Spinal cord (tissue), 10 donors: ENCODE data around the gene CYYR1. TPM values are rescaled to one million over a fixed set of nuclear protein-coding genes. Genes with fewer than 3 reads are reported as not detected.

Experiments
- DNase-seq, 6 donors: peaks; one replicate each; pipeline versions ENCODE4 v3.0.0 to v3.0.0-alpha.2; 2013 to 2015; ENCODE audit warnings: low spot score in 6 of 6, low read depth in 4 of 6
- H3K27ac ChIP-seq: one replicate; pipeline ENCODE4 v1.5.1; 2013; ENCODE audit warnings: low read depth, low read length, control low read depth
- H3K27me3 ChIP-seq: one replicate; pipeline ENCODE4 v1.6.1; 2013; ENCODE audit warnings: low read length; ENCODE audit not compliant: control insufficient read depth, insufficient read depth
- H3K36me3 ChIP-seq: one replicate; pipeline ENCODE4 v1.6.1; 2013; ENCODE audit warnings: low read length; ENCODE audit not compliant: control insufficient read depth, insufficient read depth
- H3K4me1 ChIP-seq: one replicate; pipeline ENCODE4 v1.6.1; 2013; ENCODE audit warnings: low read length; ENCODE audit not compliant: control insufficient read depth, insufficient read depth
- H3K4me3 ChIP-seq: one replicate; pipeline ENCODE4 v1.5.1; 2013; ENCODE audit warnings: low read depth, low read length, control low read depth
- H3K9me3 ChIP-seq: one replicate; pipeline ENCODE4 v1.6.1; 2013; ENCODE audit warnings: low read length; ENCODE audit not compliant: control insufficient read depth, insufficient read depth
- WGBS: methylation state at CpG from one replicate; pipeline ENCODE4 v1.1.5; 2013; ENCODE audit warnings: missing lambda C conversion rate; ENCODE audit not compliant: insufficient coverage; 5-methylcytosine and 5-hydroxymethylcytosine counted together
- polyA plus RNA-seq, 2 donors: library from polyadenylated mRNA; unstranded; fragments of 120-200 nt; gene quantifications; one replicate each; pipeline ENCODE4 v1.2.1, GENCODE V29; 2013; ENCODE audit not compliant: insufficient read length in 2 of 2
- total RNA-seq, 2 donors: library from RNA; depleted of rRNA in 1 of 2; stranded (reverse); fragments of 120-200 nt in 1 of 2; fragments of >200 nt in 1 of 2; gene quantifications; one replicate each; pipeline versions ENCODE4 v1.2.3 to v1.2.4, GENCODE V29; 2013 to 2014
- donor health status: healthy.

Gene CYYR1
- total and polyA plus RNA-seq, 4 donors = 5.4 to 15.5 (median 11.3) TPM

- Histone ChIP-seq H3K27me3 (no peaks in the 10 kb centered on the region), H3K4me1 (no peaks in the 10 kb centered on the region), H3K36me3 (no peaks in the 10 kb centered on the region), H3K27ac (no peak overlapping the region), H3K9me3 (no peaks in the 10 kb centered on the region), H3K4me3 (no peak overlapping the region)
- no CpG with 5 or more reads among the region's 4 CpGs for WGBS
- DNase-seq = no peak
Measured at GRCh38 chr21:26557106-26557505, 16.0 kb downstream of the CYYR1 start.

DNA sequence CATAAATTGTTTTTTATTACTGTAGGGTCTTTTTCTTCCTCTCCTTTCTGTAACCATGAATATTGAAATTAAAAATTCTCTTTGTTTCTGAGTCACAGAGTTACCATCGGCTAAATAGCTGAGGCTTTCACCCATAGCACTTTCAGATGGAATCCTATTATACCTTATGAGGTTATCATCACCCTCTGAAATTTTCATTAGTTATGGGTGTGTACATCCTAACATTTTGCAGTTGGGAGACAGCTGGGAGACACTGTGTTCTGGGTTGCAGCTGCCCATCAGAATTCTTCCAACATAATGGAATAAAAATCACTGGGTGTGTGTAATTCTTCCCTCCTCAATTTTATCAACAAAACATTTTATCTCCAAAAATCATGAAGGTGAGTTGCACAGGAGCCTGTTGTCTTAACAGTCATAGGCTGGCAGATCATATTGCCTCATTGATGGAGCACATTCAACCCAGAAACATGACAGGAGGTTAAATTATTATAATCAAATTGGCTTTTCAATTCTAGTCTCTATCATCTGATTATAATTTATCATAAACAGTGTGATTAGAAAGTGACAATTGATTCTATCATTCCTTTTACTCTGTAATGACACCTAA, 17.4 kb downstream of the CYYR1 start:
- H3K4me1 ChIP-seq = no peaks in the 10 kb centered on the region
- no peaks in the 10 kb centered on the region for H3K27me3 ChIP-seq
- H3K4me3 ChIP-seq = no peak overlapping the region
- H3K36me3 ChIP-seq = no peaks in the 10 kb centered on the region
- DNase-seq = no peak
- WGBS = no CpG with 5 or more reads among the region's 1 CpG
- no peaks in the 10 kb centered on the region for H3K9me3 ChIP-seq
- H3K27ac ChIP-seq = no peak overlapping the region

DNA sequence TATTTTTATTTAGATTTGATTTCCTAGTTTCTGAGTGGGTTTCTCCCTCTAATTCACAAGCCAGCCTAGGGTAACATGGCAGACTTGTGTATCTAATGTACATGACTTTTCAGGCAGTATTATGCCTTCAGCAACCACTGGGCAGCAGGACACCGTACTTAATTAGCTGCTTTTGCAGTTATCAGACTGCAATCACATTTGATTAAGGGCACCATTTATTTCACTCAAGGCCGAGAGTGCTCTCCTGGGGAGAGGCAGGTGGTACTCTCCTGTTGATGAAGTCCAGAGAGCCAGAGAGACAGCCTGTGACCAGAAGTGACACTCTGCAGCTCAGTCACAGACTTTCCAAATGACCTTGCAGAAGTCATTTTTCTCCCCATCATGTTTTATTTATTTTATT, 18.7 kb downstream of the CYYR1 start:
- Histone ChIP-seq H3K9me3 (no peaks in the 10 kb centered on the region), H3K27ac (no peak overlapping the region), H3K4me3 (no peak overlapping the region), H3K36me3 (no peaks in the 10 kb centered on the region), H3K4me1 (no peaks in the 10 kb centered on the region), H3K27me3 (no peaks in the 10 kb centered on the region)
- WGBS = no CpG with 5 or more reads among the region's 2 CpGs
- peak in 1 of 6 donors; percentile 70 for DNase-seq

- Histone ChIP-seq H3K36me3 (no peaks in the 10 kb centered on the region), H3K4me3 (no peak overlapping the region), H3K27me3 (no peaks in the 10 kb centered on the region), H3K9me3 (no peaks in the 10 kb centered on the region), H3K4me1 (no peaks in the 10 kb centered on the region), H3K27ac (no peak overlapping the region)
- no CpG with 5 or more reads among the region's 2 CpGs for WGBS
- peak in 1 of 6 donors; percentile 51 for DNase-seq
Measured at GRCh38 chr21:26553898-26554297, 19.2 kb downstream of the CYYR1 start.

GRCh38 chr21:26550326-26550725, 22.8 kb downstream of the CYYR1 start:
- Histone ChIP-seq H3K4me3 (no peak overlapping the region), H3K9me3 (no peaks in the 10 kb centered on the region), H3K4me1 (no peaks in the 10 kb centered on the region), H3K27me3 (no peaks in the 10 kb centered on the region), H3K27ac (no peak overlapping the region), H3K36me3 (no peaks in the 10 kb centered on the region)
- peak in 1 of 6 donors; percentile 15 for DNase-seq
- WGBS = 82% methylated on average over 2 of the region's 2 CpGs

DNA sequence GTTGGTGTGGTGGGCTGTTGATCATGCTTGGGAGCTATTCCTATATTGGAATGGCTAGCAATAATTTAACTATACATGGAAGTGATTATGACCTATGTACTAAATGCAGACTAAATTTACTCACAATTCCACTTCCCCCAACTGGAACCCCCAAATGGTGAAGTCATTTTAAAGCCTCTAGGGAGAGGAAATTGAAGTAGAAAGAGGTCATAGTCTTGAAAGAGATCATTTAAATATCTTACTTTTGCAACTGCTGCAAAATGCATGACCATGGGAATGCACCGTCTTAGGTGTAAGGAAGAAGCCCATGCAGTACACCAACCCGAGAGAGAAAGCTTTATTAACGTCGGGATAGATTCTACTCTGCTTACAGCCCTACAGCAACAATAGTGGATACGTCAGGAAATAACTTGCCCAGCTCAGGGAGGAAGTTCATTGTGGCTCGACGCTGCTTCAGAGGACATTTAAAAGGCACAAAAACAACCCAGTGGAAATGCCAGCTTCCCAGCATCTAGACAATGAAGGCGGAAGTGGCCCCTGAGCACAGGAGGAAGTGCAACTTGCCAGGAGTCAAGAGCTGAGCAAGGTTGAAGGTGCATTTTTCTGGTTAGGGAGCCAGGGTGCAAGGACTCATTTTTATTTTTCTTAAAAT, 26.5 kb downstream of the CYYR1 start:
- Histone ChIP-seq H3K36me3 (no peaks in the 10 kb centered on the region), H3K4me1 (no peaks in the 10 kb centered on the region), H3K9me3 (no peaks in the 10 kb centered on the region), H3K4me3 (no peak overlapping the region), H3K27me3 (no peaks in the 10 kb centered on the region), H3K27ac (no peak overlapping the region)
- WGBS = 100% methylated on average over 4 of the region's 8 CpGs
- peak in 1 of 6 donors; percentile 13 for DNase-seq

- H3K36me3 ChIP-seq = no peaks in the 10 kb centered on the region
- DNase-seq = peak in 1 of 6 donors; percentile 22
- no CpG with 5 or more reads among the region's 7 CpGs for WGBS
- H3K9me3 ChIP-seq = no peaks in the 10 kb centered on the region
- H3K4me1 ChIP-seq = no peaks in the 10 kb centered on the region
- no peak overlapping the region for H3K27ac ChIP-seq
- H3K27me3 ChIP-seq = no peaks in the 10 kb centered on the region
- H3K4me3 ChIP-seq = no peak overlapping the region
Measured at GRCh38 chr21:26544201-26544775, 28.8 kb downstream of the CYYR1 start.

DNA sequence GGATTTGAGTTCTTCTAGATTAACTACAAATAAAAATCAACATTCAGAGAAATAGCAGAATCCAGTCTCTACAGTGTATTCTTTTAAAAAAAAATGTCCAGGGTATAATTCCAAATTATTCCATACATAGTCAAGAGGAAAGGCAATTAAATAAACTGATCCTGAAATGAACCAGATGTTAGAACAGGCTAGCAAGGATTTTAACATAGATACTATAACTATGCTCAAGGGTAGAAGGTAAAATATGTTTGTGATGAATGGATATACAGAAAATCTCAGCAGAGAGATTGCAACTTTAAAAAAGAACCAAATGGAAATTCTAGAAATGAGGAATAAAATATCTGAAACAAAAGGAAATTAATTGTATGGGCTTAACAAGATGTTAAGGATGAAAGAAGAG, 32.4 kb downstream of the CYYR1 start:
- no peak overlapping the region for H3K27ac ChIP-seq
- H3K4me3 ChIP-seq = no peak overlapping the region
- H3K9me3 ChIP-seq = no peaks in the 10 kb centered on the region
- H3K4me1 ChIP-seq = no peaks in the 10 kb centered on the region
- no peak for DNase-seq
- H3K36me3 ChIP-seq = no peaks in the 10 kb centered on the region
- no peaks in the 10 kb centered on the region for H3K27me3 ChIP-seq

GRCh38 chr21:26539566-26539965, 33.5 kb downstream of the CYYR1 start:
- no peak overlapping the region for H3K27ac ChIP-seq
- no CpG with 5 or more reads among the region's 2 CpGs for WGBS
- no peaks in the 10 kb centered on the region for H3K9me3 ChIP-seq
- H3K27me3 ChIP-seq = no peaks in the 10 kb centered on the region
- no peaks in the 10 kb centered on the region for H3K36me3 ChIP-seq
- H3K4me1 ChIP-seq = no peaks in the 10 kb centered on the region
- no peak for DNase-seq
- no peak overlapping the region for H3K4me3 ChIP-seq

DNA sequence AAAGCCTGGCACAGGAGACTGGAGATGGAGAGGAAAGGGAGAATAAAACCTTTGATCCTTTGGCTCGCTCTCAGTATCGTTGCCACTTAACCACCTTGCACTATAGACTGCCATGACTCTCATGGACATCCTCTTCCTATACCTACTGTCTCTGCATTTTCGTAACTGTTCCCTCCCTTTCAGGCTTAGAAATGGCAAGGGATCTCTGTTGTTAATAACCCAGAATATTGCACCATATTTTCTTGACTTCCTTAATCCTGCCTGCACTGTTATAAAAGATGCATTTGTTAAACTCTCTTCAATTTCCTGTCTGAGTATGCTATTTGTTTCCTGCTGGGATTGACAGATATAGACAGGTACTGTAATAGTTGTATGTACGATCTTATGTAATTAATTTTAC, 38.6 kb downstream of the CYYR1 start:
- Histone ChIP-seq H3K9me3 (no peaks in the 10 kb centered on the region), H3K4me1 (no peaks in the 10 kb centered on the region), H3K4me3 (no peak overlapping the region), H3K27ac (no peak overlapping the region), H3K36me3 (no peaks in the 10 kb centered on the region), H3K27me3 (no peaks in the 10 kb centered on the region)
- 100% methylated on average over 2 of the region's 4 CpGs for WGBS
- no peak for DNase-seq
